Gastrocnemius medialis (tissue), 4 donors: Measurements from ENCODE around the gene PKHD1.

ENCODE experiments used
- POLR2A ChIP-seq, 2 donors: fragments of 450-650 bp; IDR thresholded peaks; one replicate each; pipeline ENCODE4 v1.6.1; 2017; ENCODE audit warnings: antibody characterized with exemption in 2 of 2, mild to moderate bottlenecking in 2 of 2, moderate library complexity in 2 of 2
- TF ChIP-seq, protein P1 (sequence below), 5 experiments: fragments of 450-650 bp in 3 of 5; fragments of 200-600 bp in 2 of 5; sonication (generic) in 2 of 5; IDR thresholded peaks in 4 of 5; conservative IDR thresholded peaks in 1 of 5; 1 replicate in 4 of 5; 2 replicates in 1 of 5; pipeline ENCODE4 v1.5.1; 2016 to 2019; ENCODE audit warnings: antibody characterized with exemption in 5 of 5, mild to moderate bottlenecking in 3 of 5, moderate library complexity in 3 of 5

DNA sequence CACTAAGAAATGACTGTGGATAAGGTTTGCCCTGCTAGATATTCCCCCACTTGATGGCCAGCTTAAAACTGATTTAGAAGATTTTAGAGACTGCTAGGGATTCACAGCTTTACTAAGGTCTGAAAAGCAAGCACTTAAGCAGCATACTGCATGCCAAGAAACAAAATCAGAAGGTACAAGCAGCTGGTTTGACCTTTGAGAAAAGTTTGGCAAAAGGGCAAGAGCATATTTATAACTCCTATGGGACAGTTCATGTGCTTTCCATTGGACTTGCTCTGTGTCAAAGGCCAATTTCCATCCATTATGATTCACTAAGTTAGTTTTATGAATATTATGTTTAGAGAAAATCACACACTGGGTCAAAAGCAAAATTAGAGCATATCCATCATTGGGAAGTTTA lies 402.8 kb downstream of the PKHD1 start:
- TF ChIP-seq, protein P1, sequence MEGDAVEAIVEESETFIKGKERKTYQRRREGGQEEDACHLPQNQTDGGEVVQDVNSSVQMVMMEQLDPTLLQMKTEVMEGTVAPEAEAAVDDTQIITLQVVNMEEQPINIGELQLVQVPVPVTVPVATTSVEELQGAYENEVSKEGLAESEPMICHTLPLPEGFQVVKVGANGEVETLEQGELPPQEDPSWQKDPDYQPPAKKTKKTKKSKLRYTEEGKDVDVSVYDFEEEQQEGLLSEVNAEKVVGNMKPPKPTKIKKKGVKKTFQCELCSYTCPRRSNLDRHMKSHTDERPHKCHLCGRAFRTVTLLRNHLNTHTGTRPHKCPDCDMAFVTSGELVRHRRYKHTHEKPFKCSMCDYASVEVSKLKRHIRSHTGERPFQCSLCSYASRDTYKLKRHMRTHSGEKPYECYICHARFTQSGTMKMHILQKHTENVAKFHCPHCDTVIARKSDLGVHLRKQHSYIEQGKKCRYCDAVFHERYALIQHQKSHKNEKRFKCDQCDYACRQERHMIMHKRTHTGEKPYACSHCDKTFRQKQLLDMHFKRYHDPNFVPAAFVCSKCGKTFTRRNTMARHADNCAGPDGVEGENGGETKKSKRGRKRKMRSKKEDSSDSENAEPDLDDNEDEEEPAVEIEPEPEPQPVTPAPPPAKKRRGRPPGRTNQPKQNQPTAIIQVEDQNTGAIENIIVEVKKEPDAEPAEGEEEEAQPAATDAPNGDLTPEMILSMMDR (IDR thresholded peaks at IDR 0.05 in 4 of 5, conservative IDR thresholded peaks at IDR 0.05 in 1 of 5), result no peak
- TF ChIP-seq POLR2A (IDR thresholded peaks at IDR 0.05), result no peak
